NCI-H526 treated with DMSO at 0.1 percent for 48 hours (cell line): Measurements from ENCODE around the gene ZNF385B.
"Not testable (repeated sequence)": the region's sequence is repeated elsewhere in the genome, so short reads cannot be mapped to it uniquely, and the experiment has no call there.

Experiments used
- DNase-seq: peaks from one replicate; lab custom pipeline; 2025; lab: John Stamatoyannopoulos, UW

Gene ZNF385B

DNA sequence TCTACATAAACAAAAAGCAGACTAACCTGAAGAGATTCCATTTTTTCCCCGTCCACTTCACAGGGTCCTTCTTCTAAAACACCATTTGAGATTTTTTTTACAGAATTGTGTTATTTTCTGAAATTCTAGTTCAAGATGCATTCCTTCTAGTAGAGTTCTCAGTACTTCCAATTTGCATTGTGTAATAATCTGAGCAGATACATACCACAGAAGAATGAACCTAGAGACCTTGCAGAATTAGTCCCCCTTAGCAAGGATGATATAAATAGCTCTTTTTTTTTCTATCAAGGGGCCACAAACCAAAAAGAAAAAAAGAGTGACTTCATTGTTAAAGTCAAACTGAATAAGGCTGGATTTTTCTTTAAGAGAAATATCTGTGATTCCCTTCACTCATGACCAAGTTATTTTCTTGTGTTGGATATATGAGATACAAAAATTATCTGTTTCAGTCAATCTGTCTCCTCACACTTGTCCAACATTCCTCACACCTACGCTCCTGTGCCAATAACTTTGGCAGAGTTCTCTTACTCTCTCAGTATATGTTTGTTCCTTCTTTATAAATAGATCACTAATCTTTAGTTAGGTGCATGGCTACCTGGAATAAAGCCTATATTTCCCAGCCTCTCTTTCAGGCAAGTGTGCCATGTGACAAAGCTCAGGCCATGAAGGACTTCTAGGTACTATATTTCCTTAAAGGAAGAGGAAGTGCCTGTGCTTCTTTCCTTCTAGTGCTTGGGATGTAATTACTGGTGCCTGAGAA lies 183.5 kb downstream of the ZNF385B start:
- DNase-seq: no peak

DNA sequence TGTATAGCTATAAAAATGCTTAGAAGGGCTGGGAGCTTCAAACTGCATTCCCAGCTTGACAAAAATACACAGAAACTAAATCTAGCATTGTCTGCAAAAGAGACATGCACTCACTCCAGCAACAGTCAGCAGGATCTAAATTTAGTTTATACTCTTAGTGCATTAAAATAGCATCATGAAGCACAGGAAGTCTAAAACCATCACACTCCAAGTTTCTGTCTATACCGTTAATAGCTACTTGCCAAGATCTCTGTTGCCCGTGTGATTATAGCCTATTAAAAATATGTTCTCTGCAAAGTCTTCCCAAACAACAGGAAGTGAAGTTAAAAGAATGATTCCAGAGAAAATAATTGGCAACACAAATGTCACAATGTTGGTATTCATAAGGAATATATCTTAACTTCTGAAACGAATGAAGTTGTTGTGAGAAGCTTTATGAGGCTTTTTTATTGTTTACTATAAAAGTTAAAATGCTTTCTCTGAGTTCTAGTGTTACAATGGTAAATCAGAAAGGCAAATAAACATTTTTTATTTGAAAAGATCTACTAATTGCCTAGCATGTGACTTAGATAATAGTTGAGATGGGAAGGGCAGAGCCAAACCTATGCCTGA lies 184.2 kb downstream of the ZNF385B start:
- no peak for DNase-seq

- no peak for DNase-seq
Observed at GRCh38 chr2:179675435-179675834, 186.0 kb downstream of the ZNF385B start.

GRCh38 chr2:179671043-179671981 lies 190.1 kb downstream of the ZNF385B start:
- DNase-seq: no peak

- no peak for DNase-seq
Observed at GRCh38 chr2:179669196-179669595, 192.2 kb downstream of the ZNF385B start.

- no peak for DNase-seq
Observed at GRCh38 chr2:179664972-179665812, 196.2 kb downstream of the ZNF385B start.

GRCh38 chr2:179661986-179662385 lies 199.4 kb downstream of the ZNF385B start:
- DNase-seq: no peak

GRCh38 chr2:179657068-179657595 lies 204.3 kb downstream of the ZNF385B start:
- DNase-seq: no peak

- DNase-seq: no peak
Observed at GRCh38 chr2:179655627-179656026, 205.8 kb downstream of the ZNF385B start.

- DNase-seq: no peak
Observed at GRCh38 chr2:179654806-179655205, 206.6 kb downstream of the ZNF385B start.

DNA sequence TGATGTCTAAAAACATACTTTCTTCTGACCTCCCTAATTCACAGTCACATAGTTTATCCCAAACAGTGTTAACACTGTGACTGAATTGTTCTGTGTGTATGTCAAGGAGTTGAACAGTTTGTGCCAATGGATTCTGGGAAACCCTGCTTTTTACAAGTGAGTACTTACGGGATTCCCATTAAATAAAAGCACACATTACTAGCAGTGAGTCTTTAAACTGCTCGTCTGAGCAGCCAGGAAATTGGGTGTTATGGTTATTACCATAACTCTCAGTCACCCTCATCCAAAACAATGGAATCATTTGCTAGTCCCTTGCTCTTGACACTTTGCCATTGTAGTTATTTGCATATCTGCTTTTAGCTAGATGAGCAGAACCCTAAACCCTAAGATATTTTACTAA lies 209.1 kb downstream of the ZNF385B start:
- DNase-seq: no peak

- no peak for DNase-seq
Observed at GRCh38 chr2:179650420-179650819, 211.0 kb downstream of the ZNF385B start.

- DNase-seq: no peak
Observed at GRCh38 chr2:179646862-179647587, 214.4 kb downstream of the ZNF385B start.

DNA sequence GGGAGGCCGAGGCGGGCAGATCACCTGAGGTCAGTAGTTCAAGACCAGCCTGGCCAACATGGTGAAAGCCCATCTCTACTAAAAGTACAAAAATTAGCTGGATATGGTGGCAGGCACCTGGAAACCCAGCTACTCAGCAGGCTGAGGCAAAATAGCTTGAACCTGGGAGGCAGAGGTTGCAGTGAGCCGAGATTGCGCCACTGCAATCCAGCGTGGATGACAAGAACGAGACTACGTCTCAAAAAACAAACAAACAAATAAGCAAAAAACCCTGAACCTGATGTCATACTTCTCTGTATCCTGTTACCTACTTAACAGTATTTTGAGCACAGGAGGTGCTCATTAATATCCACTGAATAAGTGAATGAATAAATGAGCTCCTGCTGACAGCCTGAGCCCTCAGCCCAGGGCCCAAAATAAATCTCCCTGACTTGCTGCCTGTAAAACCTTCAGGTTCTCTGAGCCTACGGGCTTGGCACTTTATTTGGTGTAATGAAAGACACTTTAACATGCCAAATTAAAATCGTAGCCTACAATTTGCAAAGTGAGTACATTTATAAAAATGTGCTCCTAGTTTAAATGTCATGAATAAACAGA lies 215.1 kb downstream of the ZNF385B start:
- no peak for DNase-seq

GRCh38 chr2:179645047-179645446 lies 216.4 kb downstream of the ZNF385B start:
- no peak for DNase-seq

DNA sequence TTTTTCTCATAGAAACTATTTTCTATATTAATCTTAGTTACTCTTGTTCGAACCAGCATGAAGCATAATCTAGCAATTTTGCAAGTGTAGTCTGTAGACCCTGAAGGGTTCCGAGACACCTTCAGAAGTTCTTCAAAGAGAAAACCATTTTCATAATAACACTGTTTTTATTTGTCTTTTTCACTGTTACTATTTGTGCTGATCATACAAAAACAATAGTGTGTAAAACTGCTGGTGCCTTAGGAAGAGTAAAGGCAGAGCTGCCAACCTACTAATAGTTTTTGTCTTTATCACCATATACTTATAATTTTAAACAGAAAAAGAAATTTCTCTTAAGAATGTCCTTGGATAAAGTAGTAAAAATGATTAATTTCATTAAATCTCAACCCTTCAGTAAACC lies 218.9 kb downstream of the ZNF385B start:
- no peak for DNase-seq

DNA sequence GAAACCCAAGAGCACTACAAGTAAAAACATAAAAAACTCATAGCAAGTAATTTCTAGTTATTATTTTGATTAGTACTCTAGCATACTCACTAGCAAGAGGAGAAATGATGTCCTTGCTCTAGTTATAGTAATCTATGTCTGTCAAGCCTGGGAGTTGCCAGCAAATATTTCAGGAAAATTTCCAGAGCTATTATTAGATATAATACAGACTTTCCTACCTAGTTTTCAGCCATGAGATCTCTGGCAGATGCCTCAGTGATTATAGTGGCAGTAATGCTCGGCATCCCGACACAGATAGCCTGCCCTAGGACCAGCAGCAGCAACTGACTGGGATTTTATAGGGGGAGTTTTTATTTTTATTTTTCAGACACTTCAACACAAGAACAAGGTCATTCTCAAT lies 224.4 kb downstream of the ZNF385B start:
- no peak for DNase-seq

GRCh38 chr2:179636100-179636980 lies 225.1 kb downstream of the ZNF385B start:
- DNase-seq: no peak

DNA sequence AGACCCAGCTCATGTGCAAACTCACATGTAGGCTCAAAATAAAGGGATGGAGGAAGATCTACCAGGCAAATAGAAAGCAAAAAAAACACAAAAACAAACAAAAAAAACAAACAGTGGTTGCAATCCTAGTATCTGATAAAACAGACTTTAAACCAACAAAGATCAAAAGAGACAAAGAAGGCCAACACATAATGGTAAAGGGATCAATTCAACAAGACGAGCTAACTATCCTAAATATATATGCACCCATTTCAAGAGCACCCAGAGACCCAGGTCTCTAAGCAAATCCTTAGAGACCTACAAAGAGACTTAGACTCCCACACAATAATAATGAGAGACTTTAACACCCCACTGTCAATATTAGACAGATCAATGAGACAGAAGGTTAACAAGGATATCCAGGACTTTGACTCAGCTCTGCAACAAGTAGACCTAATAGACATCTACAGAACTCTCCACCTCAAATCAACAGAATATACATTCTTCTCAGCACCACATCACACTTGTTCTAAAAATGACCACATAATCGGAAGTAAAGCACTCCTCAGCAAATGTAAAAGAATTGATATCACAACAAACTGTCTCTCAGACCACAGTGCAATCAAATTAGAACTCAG lies 229.5 kb downstream of the ZNF385B start:
- DNase-seq: not testable (repeated sequence)
